H1 (cell line): ENCODE results near the gene GAK. TPM values are rescaled to one million over a fixed set of nuclear protein-coding genes. Genes with fewer than 3 reads are reported as not detected.

Source experiments
- CTCF ChIA-PET: fragments of 300-600 bp; sonication (Branson Sonifier 250); formaldehyde crosslinking; loops from one replicate; lab custom pipeline; 2021; ENCODE audit not compliant: partially characterized antibody; lab: Charles Lee
- POLR2A ChIA-PET: fragments of 300-600 bp; sonication (Branson Sonifier 250); formaldehyde crosslinking; loops from one replicate; lab custom pipeline; 2021; ENCODE audit warnings: inconsistent platforms; ENCODE audit not compliant: partially characterized antibody; lab: Charles Lee
- DNase-seq, 2 experiments: peaks; one replicate each; pipeline versions ENCODE4 v3.0.0 to v3.0.0-alpha.2; 2010 to 2022; ENCODE audit warnings: low spot score in 2 of 2, low read depth in 1 of 2, mixed read lengths in 1 of 2
- FAIRE-seq: peaks from 2 replicates; lab custom pipeline; 2011; peaks lifted over from hg19 to GRCh38; lab: Jason Lieb, UNC
- H2AFZ ChIP-seq: 2 replicates; pipeline ENCODE4 v1.8.1; 2012; ENCODE audit warnings: low read length, inconsistent platforms
- H2AK5ac ChIP-seq: 2 replicates; pipeline ENCODE4 v1.6.1; 2013; ENCODE audit warnings: low read depth, low read length
- H2BK120ac ChIP-seq: replicated peaks from 2 replicates; pipeline ENCODE3; 2013; ENCODE audit warnings: low read depth, low read length, inconsistent platforms
- H2BK12ac ChIP-seq: 2 replicates; pipeline ENCODE4 v1.6.1; 2013; ENCODE audit warnings: low read depth, low read length
- H2BK15ac ChIP-seq: 2 replicates; pipeline ENCODE4 v1.6.1; 2013; ENCODE audit warnings: low read length
- H2BK20ac ChIP-seq: 2 replicates; pipeline ENCODE4 v1.6.1; 2013; ENCODE audit warnings: low read length
- H2BK5ac ChIP-seq: 2 replicates; pipeline ENCODE4 v1.6.1; 2013; ENCODE audit warnings: low read depth, low read length
- H3K14ac ChIP-seq: 2 replicates; pipeline ENCODE4 v1.6.1; 2013; ENCODE audit warnings: inconsistent platforms; ENCODE audit not compliant: insufficient read length
- H3K18ac ChIP-seq: 2 replicates; pipeline ENCODE4 v1.6.1; 2013; ENCODE audit warnings: low read length; ENCODE audit errors: extremely low read depth
- H3K23ac ChIP-seq: 2 replicates; pipeline ENCODE4 v1.6.1; 2013; ENCODE audit warnings: inconsistent platforms; ENCODE audit not compliant: insufficient read length
- H3K23me2 ChIP-seq: 2 replicates; pipeline ENCODE4 v1.6.1; 2013; ENCODE audit warnings: low read depth, low read length
- H3K27ac ChIP-seq: 2 replicates; pipeline ENCODE4 v1.6.1; 2011; ENCODE audit warnings: low read depth, low read length, inconsistent platforms
- H3K27me3 ChIP-seq, 4 experiments: replicated peaks in 1 of 4; 1 replicate in 1 of 4; 2 replicates in 3 of 4; pipeline versions ENCODE4 v1.6.1 to v1.8.1; 2011 to 2013; ENCODE audit warnings: low read length in 3 of 4, mild to moderate bottlenecking in 3 of 4, inconsistent platforms in 2 of 4, mixed read lengths in 2 of 4, moderate library complexity in 1 of 4; ENCODE audit not compliant: control insufficient read depth in 3 of 4, insufficient read depth in 3 of 4; ENCODE audit errors: extremely low read depth in 1 of 4
- H3K36me3 ChIP-seq, 4 experiments: 2 replicates each; pipeline versions ENCODE4 v1.6.1 to v1.8.1; 2011 to 2013; ENCODE audit warnings: mild to moderate bottlenecking in 4 of 4, low read length in 3 of 4, moderate library complexity in 2 of 4, control low read depth in 1 of 4, inconsistent platforms in 1 of 4; ENCODE audit not compliant: insufficient read depth in 4 of 4, control insufficient read depth in 2 of 4
- H3K4ac ChIP-seq: replicated peaks from 2 replicates; pipeline ENCODE3; 2013; ENCODE audit warnings: low read length, low read depth, mixed read lengths, inconsistent platforms; ENCODE audit not compliant: insufficient read length
- H3K4me1 ChIP-seq, 4 experiments: replicated peaks in 1 of 4; 1 replicate in 1 of 4; 2 replicates in 3 of 4; pipeline versions ENCODE4 v1.6.1 to v1.8.1; 2011 to 2013; ENCODE audit warnings: low read length in 3 of 4, inconsistent platforms in 2 of 4, mixed read lengths in 1 of 4; ENCODE audit not compliant: insufficient read depth in 4 of 4, control insufficient read depth in 3 of 4
- H3K4me2 ChIP-seq, 2 experiments: 2 replicates each; pipeline versions ENCODE4 v1.6.1 to v1.8.1; 2011 to 2013; ENCODE audit warnings: low read depth in 2 of 2, low read length in 2 of 2, control low read depth in 1 of 2, inconsistent platforms in 1 of 2, mild to moderate bottlenecking in 1 of 2; ENCODE audit not compliant: insufficient read depth in 1 of 2
- H3K4me3 ChIP-seq, 4 experiments: fragments of 200-600, 300-600 bp in 1 of 4; sonication (generic), shearing (Covaris generic), sonication (Bioruptor Twin) in 1 of 4; 2 replicates each; pipeline versions ENCODE4 v1.5.1 to v1.8.1; 2011 to 2016; ENCODE audit warnings: low read length in 4 of 4, low read depth in 3 of 4, control low read depth in 2 of 4, inconsistent platforms in 2 of 4, mild to moderate bottlenecking in 2 of 4, mixed read lengths in 1 of 4, moderate library complexity in 1 of 4; ENCODE audit not compliant: insufficient read depth in 2 of 4; ENCODE audit errors: extremely low read depth in 1 of 4
- H3K56ac ChIP-seq: replicated peaks from 2 replicates; pipeline ENCODE3; 2013; ENCODE audit warnings: low read depth, mild to moderate bottlenecking, mixed read lengths, low read length, inconsistent platforms; ENCODE audit not compliant: insufficient read length
- H3K79me1 ChIP-seq: 2 replicates; pipeline ENCODE4 v1.6.1; 2013; ENCODE audit warnings: low read depth, low read length, control low read depth
- H3K79me2 ChIP-seq, 2 experiments: 2 replicates each; pipeline versions ENCODE4 v1.6.1 to v1.8.1; 2012 to 2013; ENCODE audit warnings: low read length in 2 of 2, mild to moderate bottlenecking in 2 of 2, inconsistent platforms in 1 of 2; ENCODE audit not compliant: insufficient read depth in 2 of 2, control insufficient read depth in 1 of 2
- H3K9ac ChIP-seq, 4 experiments: replicated peaks in 1 of 4; 1 replicate in 1 of 4; 2 replicates in 3 of 4; pipeline versions ENCODE4 v1.6.1 to v1.8.1; 2011 to 2013; ENCODE audit warnings: low read depth in 3 of 4, low read length in 3 of 4, control low read depth in 2 of 4, mild to moderate bottlenecking in 2 of 4, moderate library complexity in 2 of 4, inconsistent platforms in 1 of 4; ENCODE audit errors: extremely low read depth in 1 of 4
- H3K9me3 ChIP-seq, 2 experiments: 2 replicates each; pipeline versions ENCODE4 v1.6.1 to v1.8.1; 2012 to 2013; ENCODE audit warnings: mild to moderate bottlenecking in 2 of 2, moderate library complexity in 2 of 2, control low read depth in 1 of 2, inconsistent platforms in 1 of 2, low read depth in 1 of 2, low read length in 1 of 2, mixed read lengths in 1 of 2; ENCODE audit not compliant: insufficient read depth in 2 of 2
- H4K20me1 ChIP-seq, 2 experiments: replicated peaks in 1 of 2; 2 replicates each; pipeline versions ENCODE3 to v1.8.1; 2011 to 2013; ENCODE audit warnings: inconsistent platforms in 2 of 2, low read length in 2 of 2, mild to moderate bottlenecking in 1 of 2; ENCODE audit not compliant: insufficient read depth in 2 of 2, control insufficient read depth in 1 of 2
- H4K5ac ChIP-seq: 2 replicates; pipeline ENCODE4 v1.6.1; 2013; ENCODE audit warnings: low read length, low read depth, mixed read lengths, inconsistent platforms; ENCODE audit not compliant: insufficient read length
- H4K8ac ChIP-seq: 2 replicates; pipeline ENCODE4 v1.8.0; 2013; ENCODE audit warnings: mild to moderate bottlenecking, moderate library complexity, low read length, inconsistent platforms; ENCODE audit not compliant: insufficient read depth; ENCODE audit errors: extremely low read depth
- H4K91ac ChIP-seq: replicated peaks from 2 replicates; pipeline ENCODE3; 2013; ENCODE audit warnings: low read length, mixed read lengths, inconsistent platforms; ENCODE audit not compliant: insufficient read length
- BCL11A ChIP-seq, 2 experiments: IDR thresholded peaks; one replicate each; pipeline ENCODE4 v1.6.1; 2011; ENCODE audit warnings: low read depth in 2 of 2, low read length in 2 of 2, mild to moderate bottlenecking in 2 of 2
- BRCA1 ChIP-seq: IDR thresholded peaks from 2 replicates; pipeline ENCODE4 v1.6.1; 2012; ENCODE audit warnings: low read depth, low read length, improper control_type of control experiment
- CHD2 ChIP-seq: IDR thresholded peaks from 2 replicates; pipeline ENCODE4 v1.6.1; 2012; ENCODE audit warnings: low read length, improper control_type of control experiment
- EP300 ChIP-seq, 2 experiments: IDR thresholded peaks; 1 replicate in 1 of 2; 2 replicates in 1 of 2; pipeline ENCODE4 v1.6.1; 2011 to 2012; ENCODE audit warnings: low read depth in 2 of 2, low read length in 2 of 2, mild to moderate bottlenecking in 2 of 2, borderline replicate concordance in 1 of 2, inconsistent platforms in 1 of 2, moderate library complexity in 1 of 2
- MAX ChIP-seq: IDR thresholded peaks from 2 replicates; pipeline ENCODE4 v1.6.1; 2012; ENCODE audit warnings: inconsistent platforms
- NRF1 ChIP-seq: IDR thresholded peaks from 2 replicates; pipeline ENCODE4 v1.6.1; 2011; ENCODE audit warnings: mild to moderate bottlenecking, low read depth, low read length, improper control_type of control experiment
- POLR2AphosphoS5 ChIP-seq: IDR thresholded peaks from 2 replicates; pipeline ENCODE4 v1.6.1; 2011; ENCODE audit warnings: low read depth, low read length
- RAD21 ChIP-seq, 2 experiments: IDR thresholded peaks in 1 of 2; conservative IDR thresholded peaks in 1 of 2; 2 replicates each; pipeline ENCODE4 v1.6.1; 2011; ENCODE audit warnings: low read depth in 2 of 2, low read length in 2 of 2, improper control_type of control experiment in 1 of 2, inconsistent platforms in 1 of 2, mild to moderate bottlenecking in 1 of 2, moderate library complexity in 1 of 2
- RBBP5 ChIP-seq: IDR thresholded peaks from 2 replicates; pipeline ENCODE4 v1.7.1; 2012; ENCODE audit warnings: low read depth, mild to moderate bottlenecking, inconsistent platforms, low read length, moderate library complexity, borderline replicate concordance
- RFX5 ChIP-seq: IDR thresholded peaks from 2 replicates; pipeline ENCODE4 v1.6.1; 2011; ENCODE audit warnings: low read depth, low read length, improper control_type of control experiment, borderline replicate concordance
- SP1 ChIP-seq: IDR thresholded peaks from 2 replicates; pipeline ENCODE4 v1.6.1; 2011; ENCODE audit warnings: low read depth, low read length
- TBP ChIP-seq: IDR thresholded peaks from 2 replicates; pipeline ENCODE4 v1.6.1; 2011; ENCODE audit warnings: low read depth, low read length, improper control_type of control experiment
- ZNF274 ChIP-seq: IDR thresholded peaks from 2 replicates; pipeline ENCODE4 v1.7.0; 2012; ENCODE audit warnings: low read length, borderline replicate concordance; ENCODE audit errors: extremely low read depth
- WGBS, 2 experiments: shearing (Covaris generic) in 1 of 2; methylation state at CpG; one replicate each; pipeline versions ENCODE4 v1.1.6 to v1.1.7; 2013 to 2015; ENCODE audit warnings: low lambda C conversion rate in 2 of 2, mixed read lengths in 2 of 2, inconsistent platforms in 1 of 2, low coverage in 1 of 2, missing lambda C conversion rate in 1 of 2; ENCODE audit not compliant: insufficient replicate concordance in 2 of 2, insufficient coverage in 1 of 2, insufficient read length in 1 of 2; ENCODE audit errors: extremely low coverage in 1 of 2, missing lambda C conversion rate in 1 of 2; 5-methylcytosine and 5-hydroxymethylcytosine counted together
- polyA plus RNA-seq, 7 experiments: library from polyadenylated mRNA; depleted of rRNA in 3 of 7; stranded (reverse) in 5 of 7; unstranded in 2 of 7; fragments of >200 nt in 5 of 7; fragments of 200-250 nt in 2 of 7; gene quantifications; 1 replicate in 5 of 7; 2 replicates in 1 of 7; 4 replicates in 1 of 7; pipeline versions ENCODE4 v1.2.1 to v1.2.3, GENCODE V29; 2011 to 2013; ENCODE audit warnings: missing spikeins in 2 of 7, mixed read lengths in 2 of 7
- total RNA-seq: library from RNA; stranded (reverse); fragmentation: NEBNext Ultra II Directional; extraction: Animal tissue kit (Norgen Biotek cat#: 25700); gene quantifications from 2 replicates; pipeline ENCODE4 v1.2.1, GENCODE V29; 2021

Gene GAK
- total and polyA plus RNA-seq, 2 of the 8 experiments (the other 6 are each of a cell fraction or from before 2014, with no cell fraction given): 31.5 to 70.8 TPM

- CTCF ChIA-PET: interaction anchor here (1.3 to 3.6 kb wide), 4 partner anchors 8 to 74 kb away, joined by 3 to 13 read pairs (median 12); no protein-coding TSS in a partner anchor
- no peak overlapping the region for H4K5ac ChIP-seq
- no peak for FAIRE-seq
These were observed 116.5 kb downstream of the GAK start for GRCh38 chr4:815464-816146.

More at GRCh38 chr4:815464-816146, 116.5 kb downstream of the GAK start:
- no peaks in the 10 kb centered on the region for H3K23me2 ChIP-seq
- TF ChIP-seq POLR2AphosphoS5 (no peak), ZNF274 (no peak), RFX5 (no peak), TBP (no peak), MAX (no peak), CHD2 (no peak), RBBP5 (no peak), BCL11A (IDR thresholded peaks at IDR 0.05; ENCODE audit: low read depth in 2 of 2, low read length in 2 of 2) (no peak), SP1 (no peak), BRCA1 (no peak), NRF1 (no peak), RAD21 (IDR thresholded peaks at IDR 0.05 in 1 of 2, conservative IDR thresholded peaks at IDR 0.05 in 1 of 2; ENCODE audit: low read depth in 2 of 2, low read length in 2 of 2) (no peak), EP300 (IDR thresholded peaks at IDR 0.05; ENCODE audit: borderline replicate concordance in 1 of 2, low read depth in 2 of 2, low read length in 2 of 2) (no peak)
- H3K4me2 ChIP-seq: no peak overlapping the region
- H3K4me1 ChIP-seq: no peaks in the 10 kb centered on the region
- no peak overlapping the region for H3K4ac ChIP-seq
- H3K79me2 ChIP-seq: no peaks in the 10 kb centered on the region
- no peak overlapping the region for H3K4me3 ChIP-seq
- no peak overlapping the region for H3K23ac ChIP-seq
- no peak overlapping the region for H2AK5ac ChIP-seq
- H2BK20ac ChIP-seq: no peak overlapping the region
- H3K9ac ChIP-seq: no peak overlapping the region
- 79% methylated on average over 11 of the region's 11 CpGs; no CpG with 5 or more reads in 1 of the 2 experiments for WGBS, 2 experiments
- peaks cover 7 to 73% (median 43%) of the 10 kb centered on the region in 4 experiments for H3K27me3 ChIP-seq
- H3K79me1 ChIP-seq: no peaks in the 10 kb centered on the region
- H3K14ac ChIP-seq: no peak overlapping the region
- H3K18ac ChIP-seq: no peak overlapping the region
- no peak overlapping the region for H2BK5ac ChIP-seq
- H4K91ac ChIP-seq: no peak overlapping the region
- H3K56ac ChIP-seq: no peak overlapping the region
- H2AFZ ChIP-seq: no peak overlapping the region
- POLR2A ChIA-PET: no interaction called here
- H3K36me3 ChIP-seq: no peaks in the 10 kb centered on the region
- no peaks in the 10 kb centered on the region for H3K9me3 ChIP-seq
- H4K8ac ChIP-seq: no peak overlapping the region
- peaks cover 2% of the 10 kb centered on the region in 2 experiments for H4K20me1 ChIP-seq
- no peak overlapping the region for H2BK12ac ChIP-seq
- H2BK15ac ChIP-seq: no peak overlapping the region
- no peak overlapping the region for H3K27ac ChIP-seq
- H2BK120ac ChIP-seq: no peak overlapping the region
- no peak for DNase-seq
